Glomerular endothelial cell (primary cell): ENCODE data around the gene SP140L. TPM values are rescaled to one million over a fixed set of nuclear protein-coding genes. Genes with fewer than 3 reads are reported as not detected.
"Not testable (repeated sequence)": the region's sequence is repeated elsewhere in the genome, so short reads cannot be mapped to it uniquely, and the experiment has no call there.

ENCODE experiments used
- DNase-seq: peaks from one replicate; pipeline ENCODE4 v3.0.0-alpha.2; 2011; ENCODE audit warnings: low read depth, low spot score; ENCODE audit errors: extremely low read depth
- total RNA-seq: library from RNA; depleted of rRNA; stranded (reverse); fragments of >200 nt; gene quantifications from 2 replicates; pipeline ENCODE4 v1.2.3, GENCODE V29; 2015

The SP140L gene
- total RNA-seq = 15.0 and 34.2 TPM in 2 replicates

- DNase-seq = peak; percentile 42
These were observed at the start of gene SP140L for GRCh38 chr2:230326453-230327417. SP140L (plus strand) TSS chr2:230327193; CDS start chr2:230327270, 77 bp downstream.

DNA sequence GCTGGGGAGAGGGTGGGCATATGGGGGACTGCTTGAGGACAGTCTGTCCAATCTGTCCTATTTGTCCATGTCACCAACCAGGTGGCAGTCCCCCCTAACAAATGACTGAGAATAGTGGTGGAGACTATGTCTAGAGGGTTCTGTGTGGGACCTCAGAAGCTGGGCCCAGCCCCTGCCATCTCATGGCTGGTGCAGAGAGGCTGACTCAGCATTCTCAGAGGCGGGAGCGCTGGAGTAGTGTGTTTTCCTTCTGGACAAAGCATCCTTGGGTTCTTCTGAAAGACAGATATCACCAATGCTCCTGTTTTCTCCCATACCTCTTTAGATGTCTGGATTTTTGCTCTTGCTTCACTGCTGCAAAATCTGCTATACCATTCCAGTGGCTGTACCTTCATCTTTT, 44.1 kb upstream of the SP140L start:
- DNase-seq = no peak

DNA sequence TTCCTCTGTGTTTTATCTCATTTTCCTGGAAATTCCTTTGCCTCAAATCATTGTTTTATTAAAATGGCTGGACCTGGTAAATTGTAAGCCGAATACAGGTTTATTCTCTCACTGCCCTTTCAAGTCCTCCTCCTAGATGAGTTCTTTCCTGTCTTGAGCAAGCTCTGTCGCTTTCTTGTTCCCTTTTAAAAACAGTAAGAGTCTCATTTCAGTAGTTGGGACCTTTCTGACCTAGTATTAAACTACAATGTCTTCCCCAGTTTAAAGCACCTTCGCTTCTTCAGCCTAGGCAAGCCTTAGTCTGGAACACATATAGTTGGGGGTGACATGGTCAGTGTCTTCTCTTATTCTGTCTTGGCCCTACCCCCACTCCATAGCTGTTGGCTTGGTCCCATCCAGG, 40.9 kb upstream of the SP140L start:
- DNase-seq = no peak

- DNase-seq = peak; percentile 4
These were observed 37.7 kb upstream of the SP140L start for GRCh38 chr2:230289311-230289710.

DNA sequence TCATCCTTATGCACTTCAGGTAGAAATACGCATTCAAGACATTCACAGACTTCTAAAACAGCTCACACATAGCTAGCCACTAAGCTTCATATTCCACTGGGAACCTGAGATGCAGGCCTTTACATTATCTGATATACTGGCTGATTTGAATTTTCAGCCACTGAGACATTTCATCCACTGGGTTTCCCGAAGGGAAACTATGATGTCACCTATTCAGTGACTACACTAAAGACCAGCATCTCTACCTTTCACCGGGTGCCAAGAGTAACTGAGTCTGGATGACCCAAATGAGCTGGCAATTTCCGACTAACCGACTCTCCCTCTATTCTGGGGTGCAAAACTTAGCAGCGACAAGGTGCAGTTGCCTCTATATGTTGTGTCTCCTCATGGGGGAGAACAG, 31.8 kb upstream of the SP140L start:
- no peak for DNase-seq

GRCh38 chr2:230296917-230297316, 30.1 kb upstream of the SP140L start:
- DNase-seq = no peak

- no peak for DNase-seq
These were observed 27.4 kb upstream of the SP140L start for GRCh38 chr2:230299618-230300017.

DNA sequence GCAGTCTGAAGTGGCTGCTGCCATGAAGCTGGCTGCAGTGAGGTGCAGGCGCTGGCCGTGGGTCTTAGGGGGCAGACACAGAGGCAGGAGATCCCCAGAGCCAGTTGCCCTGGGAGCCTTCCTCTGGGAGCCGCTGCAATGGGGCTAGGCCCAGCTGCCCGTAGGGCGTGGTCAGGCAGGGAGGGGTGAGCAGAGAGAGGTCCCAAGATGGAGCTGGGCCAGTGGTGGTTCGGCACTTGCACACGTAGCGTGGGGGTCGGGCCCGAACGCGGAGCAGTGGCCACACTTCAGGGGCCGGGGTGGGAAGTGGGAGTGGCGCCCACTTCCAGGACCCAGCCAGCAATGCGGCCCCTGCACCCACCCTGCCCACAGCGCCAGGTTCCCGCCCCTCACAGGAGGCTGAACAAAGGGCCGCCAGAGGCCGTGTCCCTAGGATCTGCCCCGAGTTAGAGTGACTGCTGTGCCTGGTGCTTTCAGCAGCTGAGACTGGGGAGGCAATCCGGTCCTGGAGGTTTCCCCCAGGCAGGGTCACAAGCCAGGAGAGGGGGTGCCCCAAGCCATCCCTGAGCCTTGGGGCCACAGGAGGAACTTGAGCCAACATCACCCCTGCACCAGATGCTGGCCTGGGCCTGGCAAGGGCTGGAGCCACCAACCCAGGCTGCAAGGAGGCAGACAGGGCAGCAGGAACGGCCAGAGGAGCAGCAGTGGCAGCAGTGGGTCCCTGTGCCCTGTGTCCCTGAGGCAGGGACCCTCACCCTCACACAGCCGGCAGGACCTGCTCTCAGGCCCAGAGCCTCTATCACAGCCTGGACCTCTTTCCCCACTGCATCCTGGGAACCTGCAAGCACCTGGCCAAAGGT, 21.3 kb upstream of the SP140L start:
- no peak for DNase-seq

DNA sequence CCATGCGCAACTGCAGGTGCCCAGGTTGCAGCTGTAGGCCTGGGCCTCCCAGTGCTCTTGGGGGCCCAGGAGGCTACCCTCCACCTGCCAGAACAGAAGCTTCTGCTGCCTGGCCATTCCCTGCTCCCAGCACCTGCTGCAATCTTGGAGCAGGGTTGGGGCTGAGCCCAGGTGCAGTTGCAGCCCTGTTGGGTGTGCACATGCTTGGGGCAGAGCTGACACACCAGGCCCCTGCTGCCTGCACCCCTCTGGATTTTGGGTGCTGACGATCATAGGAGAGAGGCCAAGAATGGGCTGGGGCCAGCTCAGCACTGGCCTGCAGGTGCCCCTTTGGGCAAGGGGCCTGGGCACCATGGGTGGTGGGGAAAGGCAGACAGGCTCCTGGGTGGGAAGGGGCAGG, 20.5 kb upstream of the SP140L start:
- DNase-seq = no peak

GRCh38 chr2:230307485-230307884, 19.5 kb upstream of the SP140L start:
- DNase-seq = no peak

- DNase-seq = no peak
These were observed 18.5 kb upstream of the SP140L start for GRCh38 chr2:230308402-230309000.

DNA sequence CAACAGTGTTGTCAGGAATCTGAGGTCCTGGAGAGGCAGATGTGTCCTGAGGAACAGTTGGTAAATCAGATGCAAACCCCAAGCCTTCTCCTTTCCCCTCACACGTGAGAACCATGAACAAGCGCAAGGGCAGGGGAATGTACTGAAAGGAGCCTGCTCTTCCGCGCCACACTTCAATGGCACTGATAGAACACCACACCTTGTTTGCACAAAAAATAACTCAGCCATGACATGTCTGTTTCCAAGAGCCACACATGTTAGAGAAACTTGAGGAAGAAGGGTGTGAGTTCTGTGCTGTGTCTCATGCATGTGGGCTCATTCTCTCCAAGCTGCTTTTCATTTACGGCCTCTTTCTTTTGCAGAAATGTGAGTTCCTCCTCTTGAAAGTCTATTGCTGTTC, 16.2 kb upstream of the SP140L start:
- DNase-seq = not testable (repeated sequence)

- DNase-seq = not testable (repeated sequence)
These were observed 15.4 kb upstream of the SP140L start for GRCh38 chr2:230311634-230312033.

GRCh38 chr2:230312638-230313037, 14.4 kb upstream of the SP140L start:
- no peak for DNase-seq

- no peak for DNase-seq
These were observed 9.6 kb upstream of the SP140L start for GRCh38 chr2:230317366-230317765.

GRCh38 chr2:230318190-230319121, 8.5 kb upstream of the SP140L start:
- no peak for DNase-seq

DNA sequence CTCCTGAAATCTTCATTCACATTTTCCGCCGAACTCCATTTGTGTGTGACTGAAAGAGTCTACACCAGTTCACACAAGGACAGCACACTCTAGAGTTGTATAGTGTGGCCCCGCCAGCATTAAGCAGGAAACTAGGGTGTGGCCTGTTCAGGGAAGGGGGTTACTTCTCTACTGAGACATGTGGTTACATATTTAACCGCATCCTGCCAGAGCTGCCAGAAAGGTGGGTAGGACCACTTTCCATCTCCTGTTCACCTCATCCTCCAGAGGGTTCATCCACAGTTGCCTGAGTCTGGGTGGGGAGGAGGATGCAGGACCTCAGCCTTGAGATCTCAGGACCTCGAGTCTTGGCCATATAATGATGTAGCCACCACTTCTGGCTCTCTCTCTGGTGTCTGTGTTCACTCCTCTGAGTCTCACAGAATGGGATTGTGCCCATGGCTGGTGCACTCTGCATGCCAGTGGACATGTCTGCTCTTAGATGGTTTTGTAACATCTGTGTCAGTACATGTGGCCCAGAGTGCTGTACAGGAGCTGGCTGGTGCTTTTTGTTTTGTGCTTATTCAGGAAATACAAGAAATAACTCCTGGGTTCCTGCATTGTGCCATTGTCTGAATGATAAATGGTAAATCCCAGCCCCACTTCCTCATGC, 7.7 kb upstream of the SP140L start:
- no peak for DNase-seq

DNA sequence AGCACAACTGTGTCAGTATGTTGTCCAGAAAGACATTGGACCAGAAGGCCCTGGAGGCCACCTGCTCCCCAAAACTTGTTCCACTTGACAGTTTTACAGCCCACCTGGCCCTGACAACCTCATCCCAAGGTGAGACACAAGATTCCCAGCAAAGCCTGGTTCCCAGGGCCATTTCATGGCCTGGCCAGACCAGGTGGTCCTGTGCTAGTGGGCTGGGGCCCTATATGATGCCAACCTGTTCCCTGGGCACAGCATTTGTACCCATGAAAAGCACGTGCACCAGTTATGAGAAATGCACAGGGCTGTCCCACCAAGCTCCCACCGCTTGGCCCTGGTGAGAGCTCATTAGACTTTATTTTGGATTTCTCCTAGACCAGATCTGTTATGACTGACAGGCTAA, 6.0 kb upstream of the SP140L start:
- DNase-seq = no peak

DNA sequence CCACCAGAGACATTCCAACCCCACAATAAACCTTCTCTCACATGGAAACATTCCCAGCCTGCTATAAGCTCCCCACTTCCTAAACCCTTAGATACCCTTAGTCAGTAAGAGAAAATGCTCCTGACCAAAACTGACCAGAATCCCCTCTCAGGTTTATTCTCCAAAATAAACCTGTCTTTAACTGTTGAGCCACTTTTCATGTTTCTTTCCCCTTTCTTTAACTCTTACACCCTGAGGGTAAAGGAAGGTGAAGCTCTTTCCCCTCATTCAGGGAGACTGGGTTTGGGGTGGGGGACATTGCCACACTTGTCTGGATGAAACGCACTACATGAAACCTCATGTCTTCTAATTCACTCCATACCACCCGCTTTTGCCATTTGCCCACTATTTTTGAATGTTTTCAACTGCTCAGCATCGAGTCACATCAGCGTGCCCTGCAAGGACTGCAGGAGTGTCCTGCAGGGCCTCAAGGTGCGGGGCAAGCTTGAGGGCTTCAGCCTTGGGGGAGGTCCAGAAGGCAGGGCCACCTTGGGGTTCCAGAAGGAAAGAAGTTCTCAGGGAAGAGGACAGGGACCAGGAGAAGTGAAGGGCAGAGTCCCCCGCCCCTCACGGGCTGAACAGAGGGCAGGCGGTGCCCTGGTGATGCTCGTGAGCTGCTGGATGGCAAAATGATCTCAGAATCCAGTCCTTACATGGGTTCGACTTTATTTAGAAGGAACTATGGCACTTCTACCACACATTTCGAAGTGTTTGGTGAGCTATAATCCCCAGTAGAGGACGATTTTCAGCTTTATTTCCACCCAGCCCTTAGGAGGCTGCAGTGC, 4.2 kb upstream of the SP140L start:
- no peak for DNase-seq
